Activated gamma-delta T cell (primary cell): ENCODE results near the gene CYTH1.
"Not testable (repeated sequence)": the region's sequence is repeated elsewhere in the genome, so short reads cannot be mapped to it uniquely, and the experiment has no call there.

Source experiments
- DNase-seq: peaks from one replicate; lab custom pipeline; 2025; lab: John Stamatoyannopoulos, UW

The CYTH1 gene

GRCh38 chr17:78788451-78788850, 6.4 kb upstream of the CYTH1 start:
- no peak for DNase-seq

- no peak for DNase-seq
Observed at GRCh38 chr17:78787444-78787843, 5.4 kb upstream of the CYTH1 start.

GRCh38 chr17:78785663-78786057, 3.6 kb upstream of the CYTH1 start:
- no peak for DNase-seq

GRCh38 chr17:78785011-78785662, 3.1 kb upstream of the CYTH1 start:
- DNase-seq = no peak

- no peak for DNase-seq
Observed at GRCh38 chr17:78784352-78784751, 2.3 kb upstream of the CYTH1 start.

DNA sequence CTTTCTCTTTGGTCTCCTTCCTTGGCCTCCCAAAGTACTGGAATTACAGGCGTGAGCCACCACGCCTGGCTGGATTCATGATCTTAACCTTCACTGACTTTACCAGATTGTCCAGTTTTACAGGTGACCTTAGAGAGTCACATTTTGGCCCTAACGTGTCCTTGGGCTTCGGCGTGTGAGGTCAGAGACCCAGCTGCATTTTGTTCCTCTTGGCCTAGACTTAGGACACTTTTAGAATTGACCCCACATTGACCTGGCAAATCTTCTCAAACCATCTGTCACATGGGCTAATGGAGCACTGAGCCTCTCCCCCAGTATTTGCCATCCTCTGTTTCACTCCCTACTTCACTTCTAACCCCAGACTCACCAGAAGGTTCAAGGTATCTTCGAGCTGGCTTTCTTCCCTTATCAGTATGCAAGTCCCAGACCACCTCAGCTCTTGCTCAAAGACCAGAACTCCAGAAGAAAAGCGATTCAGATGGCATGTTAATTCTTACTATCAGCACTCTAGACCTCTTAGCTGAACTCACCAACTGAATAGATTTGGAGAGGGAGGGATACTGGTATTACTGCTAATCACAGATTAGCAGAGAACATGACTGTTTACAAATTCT, 1.7 kb upstream of the CYTH1 start:
- DNase-seq = no peak

GRCh38 chr17:78781104-78781892, 775 bp downstream of the CYTH1 start:
- DNase-seq = no peak

DNA sequence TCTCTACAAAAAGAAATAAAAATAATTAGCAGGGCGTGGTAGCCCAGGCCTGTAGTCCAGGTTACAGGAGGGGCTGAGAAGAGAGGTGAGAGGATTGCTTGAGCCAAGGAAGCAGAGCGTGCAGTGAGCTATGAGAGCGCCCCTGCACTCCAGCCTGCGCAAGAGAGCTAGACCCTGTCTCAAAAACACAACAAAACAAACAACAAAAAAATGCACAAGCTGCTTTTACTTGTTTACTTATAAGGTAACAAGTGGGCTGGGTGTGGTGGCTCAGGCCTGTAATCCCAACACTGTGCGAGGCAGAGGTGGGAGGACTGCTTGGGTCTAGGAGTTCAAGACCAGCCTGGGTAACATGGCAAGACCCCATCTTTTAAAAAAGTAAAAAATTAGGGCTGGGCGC, 1.7 kb downstream of the CYTH1 start:
- DNase-seq = no peak

- no peak for DNase-seq
Observed at GRCh38 chr17:78779850-78780249, 2.2 kb downstream of the CYTH1 start.

DNA sequence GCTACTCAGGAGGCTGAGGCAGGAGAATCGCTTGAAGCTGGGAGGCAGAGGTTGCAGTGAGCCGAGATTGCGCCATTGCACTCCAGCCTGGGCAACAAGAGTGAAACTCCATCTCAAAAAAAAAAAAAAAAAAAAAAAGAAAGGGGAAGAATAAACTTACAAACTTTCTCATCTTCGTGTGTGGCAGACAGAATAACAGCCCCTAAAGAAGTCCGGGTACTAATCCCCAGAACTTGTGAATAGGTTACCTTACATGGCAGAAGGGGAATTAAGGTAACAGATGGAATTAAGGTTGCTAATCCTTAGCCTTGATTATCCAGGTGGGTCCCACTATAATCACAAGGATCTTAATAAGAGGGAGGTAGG, 2.8 kb downstream of the CYTH1 start:
- DNase-seq = not testable (repeated sequence)

DNA sequence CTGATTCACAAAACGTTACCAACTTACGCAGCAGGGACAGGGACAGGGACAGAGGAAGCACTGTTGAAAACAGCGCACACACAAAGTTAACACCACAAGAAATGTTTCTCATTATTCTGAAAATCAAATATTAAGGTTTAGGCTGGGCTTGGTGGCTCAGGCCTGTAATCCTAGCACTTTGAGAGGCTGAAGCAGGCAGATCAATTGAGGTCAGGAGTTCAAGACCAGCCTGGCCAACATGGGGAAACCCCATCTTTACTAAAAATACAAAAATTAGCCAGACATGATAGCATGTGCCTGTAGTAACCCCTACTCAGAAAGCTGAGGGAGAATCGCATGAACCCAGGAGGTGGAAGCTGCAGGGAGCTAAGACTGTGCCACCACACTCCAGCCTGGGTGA, 4.2 kb downstream of the CYTH1 start:
- no peak for DNase-seq

- DNase-seq = no peak
Observed at GRCh38 chr17:78774956-78775571, 7.0 kb downstream of the CYTH1 start.

DNA sequence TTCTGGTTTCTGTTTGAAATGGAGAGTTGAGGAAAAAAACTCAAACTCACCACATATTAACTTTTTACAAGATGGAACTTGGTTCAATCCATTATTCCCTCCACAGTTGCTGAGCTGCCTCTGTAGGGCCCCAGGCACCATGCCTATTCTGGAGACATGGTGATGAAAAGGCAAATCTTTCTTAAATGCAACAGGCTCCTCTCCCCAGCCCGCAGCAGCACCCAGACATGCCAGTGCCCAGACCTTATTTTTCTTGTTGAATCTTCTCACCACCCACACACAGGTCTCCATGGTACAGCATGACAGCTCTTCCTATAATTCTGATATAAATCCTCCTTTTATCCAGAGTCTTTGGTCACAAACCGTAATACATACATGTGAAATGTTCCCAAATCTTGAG, 7.6 kb downstream of the CYTH1 start:
- DNase-seq = no peak

GRCh38 chr17:78771758-78772382, 10.2 kb downstream of the CYTH1 start:
- no peak for DNase-seq

DNA sequence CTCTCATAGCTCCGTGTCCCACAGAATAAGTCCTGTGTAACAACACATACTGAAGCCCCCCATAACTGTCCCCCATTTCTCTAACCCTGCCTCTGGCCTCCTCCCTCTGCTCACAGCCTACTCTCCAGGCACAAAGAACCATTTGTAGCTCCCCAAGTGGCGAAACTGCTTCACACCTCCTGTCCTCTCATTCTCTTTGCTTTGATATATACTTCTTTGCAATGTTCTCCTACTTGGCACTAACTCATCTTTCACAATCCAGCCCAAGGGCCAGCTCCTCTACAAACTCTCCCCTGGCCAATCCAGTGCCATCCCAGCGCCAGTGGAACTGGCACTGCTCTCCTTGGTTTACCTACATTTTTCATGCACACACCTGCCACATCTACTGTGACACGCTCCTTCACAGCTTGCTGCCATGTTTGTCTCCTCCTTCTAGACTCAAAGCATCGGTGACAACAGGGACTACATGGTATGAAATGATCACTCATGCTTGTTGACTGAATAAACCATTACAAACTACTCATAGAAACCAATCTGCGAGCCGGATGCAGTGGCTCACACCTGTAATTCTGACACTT, 12.8 kb downstream of the CYTH1 start:
- no peak for DNase-seq

- no peak for DNase-seq
Observed at GRCh38 chr17:78767806-78768205, 14.3 kb downstream of the CYTH1 start.

GRCh38 chr17:78766743-78767294, 15.3 kb downstream of the CYTH1 start:
- no peak for DNase-seq

- no peak for DNase-seq
Observed at GRCh38 chr17:78766225-78766624, 15.8 kb downstream of the CYTH1 start.

DNA sequence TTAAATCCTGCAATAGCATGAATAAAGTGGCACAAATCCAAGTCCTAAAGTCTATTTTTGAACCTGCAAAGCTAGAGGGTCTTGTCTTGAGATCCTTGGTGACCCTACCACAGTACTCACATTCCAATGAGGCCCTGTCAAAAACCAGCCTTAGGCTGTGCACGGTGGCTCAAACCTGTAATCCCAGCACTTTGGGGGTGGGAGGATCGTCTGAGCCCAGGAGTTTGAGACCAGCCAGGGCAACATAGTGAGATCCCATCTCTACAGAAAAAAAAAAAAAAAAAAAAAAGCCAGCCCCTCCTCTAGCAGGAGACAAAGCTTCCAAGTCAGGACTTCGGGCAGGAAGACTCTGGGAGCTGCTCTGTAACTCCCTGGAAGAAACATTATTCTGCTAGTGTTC, 16.3 kb downstream of the CYTH1 start:
- no peak for DNase-seq

DNA sequence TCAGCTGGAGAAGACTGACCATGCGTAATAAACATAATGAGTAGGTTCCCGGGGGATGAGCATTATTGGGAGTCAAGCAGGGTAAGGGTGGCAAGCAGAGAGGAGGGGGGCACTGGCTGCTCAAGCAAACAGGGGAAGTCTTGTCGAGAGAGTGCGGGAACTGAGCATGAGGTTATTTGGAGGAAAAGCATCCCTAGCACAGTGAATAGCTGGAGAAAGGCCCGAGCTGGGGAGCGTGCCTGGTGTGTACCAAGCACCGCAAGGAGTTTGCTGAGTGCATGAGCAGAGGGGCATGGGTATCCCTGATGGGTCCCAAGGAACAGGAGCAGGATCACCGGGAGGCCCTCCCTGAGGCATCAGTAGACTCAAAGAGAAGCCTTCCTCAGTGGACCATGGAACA, 17.2 kb downstream of the CYTH1 start:
- no peak for DNase-seq

- no peak for DNase-seq
Observed at GRCh38 chr17:78763561-78763960, 18.5 kb downstream of the CYTH1 start.
